ENCODE measurements around the gene RAB8A.

The RAB8A gene

DNA sequence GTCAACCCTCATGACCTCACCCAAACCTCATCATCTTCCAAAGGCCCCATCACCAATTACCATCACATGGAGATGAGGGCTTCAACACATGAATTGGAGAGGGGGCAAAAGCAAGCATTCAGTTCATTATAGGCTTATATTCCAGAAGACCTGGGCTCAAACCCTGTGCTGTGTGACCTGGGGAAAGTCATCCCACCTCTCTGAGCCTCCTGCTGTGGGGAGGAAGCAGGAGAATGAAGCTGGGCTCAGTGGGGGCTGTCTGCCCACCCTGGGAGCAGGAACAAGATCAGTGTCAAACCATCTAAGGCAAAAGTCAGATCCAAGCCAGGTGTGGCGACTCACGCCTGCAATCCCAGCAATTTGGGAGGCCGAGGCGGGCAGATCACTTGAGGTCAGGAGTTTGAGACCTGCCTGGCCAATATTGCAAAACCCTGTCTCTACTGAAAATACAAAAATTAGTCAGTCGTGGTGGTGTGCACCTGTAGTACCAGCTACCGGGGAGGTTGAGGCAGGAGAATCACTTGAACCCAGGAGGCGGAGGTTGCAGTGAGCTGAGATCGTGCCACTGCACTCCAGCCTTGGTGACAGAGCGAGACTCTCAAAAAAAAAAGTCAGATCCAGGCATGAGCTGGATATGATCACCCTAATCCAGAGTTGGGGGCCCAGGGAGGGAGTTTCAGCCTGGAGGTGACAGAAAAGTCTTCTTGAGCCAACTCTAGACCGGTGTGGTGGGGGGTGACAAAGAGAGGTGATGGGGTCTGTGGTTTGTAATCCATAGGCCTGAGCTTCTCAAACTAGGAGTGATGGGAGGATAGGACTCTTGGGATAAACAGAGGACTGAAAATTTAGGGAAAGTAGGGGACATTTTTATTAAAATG lies 37.0 kb upstream of the RAB8A start:
- TF ChIP-seq, protein P1, sequence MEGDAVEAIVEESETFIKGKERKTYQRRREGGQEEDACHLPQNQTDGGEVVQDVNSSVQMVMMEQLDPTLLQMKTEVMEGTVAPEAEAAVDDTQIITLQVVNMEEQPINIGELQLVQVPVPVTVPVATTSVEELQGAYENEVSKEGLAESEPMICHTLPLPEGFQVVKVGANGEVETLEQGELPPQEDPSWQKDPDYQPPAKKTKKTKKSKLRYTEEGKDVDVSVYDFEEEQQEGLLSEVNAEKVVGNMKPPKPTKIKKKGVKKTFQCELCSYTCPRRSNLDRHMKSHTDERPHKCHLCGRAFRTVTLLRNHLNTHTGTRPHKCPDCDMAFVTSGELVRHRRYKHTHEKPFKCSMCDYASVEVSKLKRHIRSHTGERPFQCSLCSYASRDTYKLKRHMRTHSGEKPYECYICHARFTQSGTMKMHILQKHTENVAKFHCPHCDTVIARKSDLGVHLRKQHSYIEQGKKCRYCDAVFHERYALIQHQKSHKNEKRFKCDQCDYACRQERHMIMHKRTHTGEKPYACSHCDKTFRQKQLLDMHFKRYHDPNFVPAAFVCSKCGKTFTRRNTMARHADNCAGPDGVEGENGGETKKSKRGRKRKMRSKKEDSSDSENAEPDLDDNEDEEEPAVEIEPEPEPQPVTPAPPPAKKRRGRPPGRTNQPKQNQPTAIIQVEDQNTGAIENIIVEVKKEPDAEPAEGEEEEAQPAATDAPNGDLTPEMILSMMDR (IDR thresholded peaks at IDR 0.05; ENCODE audit: low read depth, low read length, missing control alignments) = no peak
- DNase-seq (ENCODE audit: low read depth) = no peak
- H3K4me3 ChIP-seq (ENCODE audit: low read depth, low read length) = no peak overlapping the region; the same call in 1 of the 2 replicates

DNA sequence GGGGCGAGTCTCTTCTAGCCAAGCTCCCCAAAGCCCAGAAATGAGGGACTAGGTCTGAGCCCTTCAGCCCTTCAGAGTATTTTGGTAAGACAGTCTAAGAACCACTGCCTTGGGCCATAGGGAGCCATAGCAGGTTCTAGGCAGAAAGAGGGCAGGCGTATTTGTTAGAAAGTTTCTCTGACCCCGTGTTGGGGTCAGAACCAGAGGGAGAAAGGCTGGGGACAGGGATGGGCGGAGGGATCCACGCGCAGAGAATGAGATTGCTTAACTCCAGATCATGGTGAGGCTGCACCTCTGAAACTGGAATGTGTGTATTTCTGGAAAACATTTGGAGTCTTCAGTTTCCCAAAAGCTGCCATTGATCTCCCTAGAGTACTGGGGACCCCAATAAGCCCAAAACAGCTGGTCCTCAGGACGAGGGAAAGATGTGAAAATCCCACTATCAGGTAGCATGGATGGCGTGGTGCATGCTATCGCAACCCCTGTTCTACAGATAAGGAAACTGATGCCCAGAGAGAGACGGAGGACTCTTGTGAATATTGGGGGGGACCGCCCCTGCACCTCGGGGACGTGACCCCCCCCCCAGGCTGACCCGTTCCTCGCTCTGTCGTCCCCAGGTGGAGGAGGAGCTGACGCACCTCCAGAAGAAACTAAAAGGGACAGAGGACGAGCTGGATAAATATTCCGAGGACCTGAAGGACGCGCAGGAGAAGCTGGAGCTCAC lies 36.1 kb upstream of the RAB8A start:
- peak overlapping the region; percentile 77 for H3K4me3 ChIP-seq (ENCODE audit: low read depth, low read length)
- TF ChIP-seq, protein P1 (IDR thresholded peaks at IDR 0.05; ENCODE audit: low read depth, low read length, missing control alignments) = no peak
- DNase-seq (ENCODE audit: low read depth) = no peak

DNA sequence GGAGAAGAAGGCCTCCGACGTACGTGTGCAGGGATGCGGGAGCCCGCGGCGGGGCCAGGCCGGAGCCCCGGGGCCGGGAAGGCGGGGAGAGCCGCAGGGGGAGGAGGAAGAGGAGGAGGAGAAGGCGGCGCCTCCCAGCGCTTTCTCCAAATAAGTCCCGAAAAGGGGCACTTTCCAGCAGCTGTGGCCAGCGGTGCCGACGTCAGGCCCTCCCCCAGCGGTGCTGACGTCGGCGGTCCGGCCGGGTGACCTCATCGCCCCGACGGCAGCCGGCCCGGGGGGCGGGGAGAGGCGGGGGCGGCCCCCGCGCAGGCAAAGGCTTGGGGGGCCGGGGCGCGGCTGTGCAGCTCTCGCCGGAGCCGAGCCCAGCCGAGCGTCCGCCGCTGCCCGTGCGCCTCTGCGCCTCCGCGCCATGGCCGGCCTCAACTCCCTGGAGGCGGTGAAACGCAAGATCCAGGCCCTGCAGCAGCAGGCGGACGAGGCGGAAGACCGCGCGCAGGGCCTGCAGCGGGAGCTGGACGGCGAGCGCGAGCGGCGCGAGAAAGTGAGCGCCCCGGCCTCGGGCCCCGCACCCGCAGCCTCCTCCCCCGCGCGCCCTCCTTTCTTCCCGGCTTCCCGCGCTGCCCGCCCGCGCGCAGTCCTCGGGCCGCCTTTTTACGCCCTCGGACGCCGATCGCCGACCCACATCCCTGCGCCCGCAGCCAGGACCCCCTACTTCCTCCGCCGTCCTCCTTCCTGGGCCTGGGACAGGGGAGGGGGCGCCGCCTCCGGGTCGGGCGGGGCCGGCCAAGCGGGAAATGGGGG lies 35.3 kb upstream of the RAB8A start, which contains the start of gene TPM4:
Gene TPM4 (plus strand): TSS at position 342 of the 804 bp plus-strand sequence. CDS start 71 bp downstream, at position 413.
- DNase-seq (ENCODE audit: low read depth) = peak; percentile 78
- TF ChIP-seq, protein P1 (IDR thresholded peaks at IDR 0.05; ENCODE audit: low read depth, low read length, missing control alignments) = no peak
- peak within 1 kb of the TSS; percentile 77 for H3K4me3 ChIP-seq (ENCODE audit: low read depth, low read length)

DNA sequence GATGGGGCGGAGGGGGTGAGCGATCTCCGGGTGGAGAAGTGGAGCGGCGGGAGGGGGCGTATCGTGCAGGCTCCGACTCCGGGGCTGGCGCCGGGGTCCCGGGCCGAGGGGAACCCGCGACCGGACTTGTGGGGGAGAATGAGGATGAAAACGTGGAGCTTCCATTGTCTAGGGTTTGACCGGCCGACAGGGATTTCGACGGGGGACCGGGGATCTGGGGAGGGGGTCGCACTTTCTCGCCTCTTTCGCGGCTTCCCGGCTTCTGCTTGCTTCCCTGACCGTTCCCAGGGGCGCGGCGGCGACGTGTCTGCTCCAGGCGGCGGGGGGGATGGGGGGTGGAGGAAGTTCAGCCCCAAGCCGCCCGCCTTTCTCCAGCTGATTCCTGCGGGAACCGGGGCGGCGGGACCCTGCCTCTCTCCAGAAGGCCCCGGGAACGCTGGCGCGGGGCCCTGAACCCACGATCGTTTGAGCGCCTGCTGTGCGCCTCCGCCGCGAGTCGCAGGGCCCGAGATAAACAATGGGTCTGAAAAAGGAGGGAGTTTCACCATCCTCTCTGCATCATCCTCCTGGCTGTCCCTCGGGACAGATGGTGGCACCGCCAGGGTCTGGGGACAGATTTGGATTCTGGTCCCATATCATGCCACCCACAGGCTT lies 34.6 kb upstream of the RAB8A start:
- TF ChIP-seq, protein P1 (IDR thresholded peaks at IDR 0.05; ENCODE audit: low read depth, low read length, missing control alignments) = no peak
- peak overlapping the region; percentile 77 for H3K4me3 ChIP-seq (ENCODE audit: low read depth, low read length)
- no peak for DNase-seq (ENCODE audit: low read depth)

DNA sequence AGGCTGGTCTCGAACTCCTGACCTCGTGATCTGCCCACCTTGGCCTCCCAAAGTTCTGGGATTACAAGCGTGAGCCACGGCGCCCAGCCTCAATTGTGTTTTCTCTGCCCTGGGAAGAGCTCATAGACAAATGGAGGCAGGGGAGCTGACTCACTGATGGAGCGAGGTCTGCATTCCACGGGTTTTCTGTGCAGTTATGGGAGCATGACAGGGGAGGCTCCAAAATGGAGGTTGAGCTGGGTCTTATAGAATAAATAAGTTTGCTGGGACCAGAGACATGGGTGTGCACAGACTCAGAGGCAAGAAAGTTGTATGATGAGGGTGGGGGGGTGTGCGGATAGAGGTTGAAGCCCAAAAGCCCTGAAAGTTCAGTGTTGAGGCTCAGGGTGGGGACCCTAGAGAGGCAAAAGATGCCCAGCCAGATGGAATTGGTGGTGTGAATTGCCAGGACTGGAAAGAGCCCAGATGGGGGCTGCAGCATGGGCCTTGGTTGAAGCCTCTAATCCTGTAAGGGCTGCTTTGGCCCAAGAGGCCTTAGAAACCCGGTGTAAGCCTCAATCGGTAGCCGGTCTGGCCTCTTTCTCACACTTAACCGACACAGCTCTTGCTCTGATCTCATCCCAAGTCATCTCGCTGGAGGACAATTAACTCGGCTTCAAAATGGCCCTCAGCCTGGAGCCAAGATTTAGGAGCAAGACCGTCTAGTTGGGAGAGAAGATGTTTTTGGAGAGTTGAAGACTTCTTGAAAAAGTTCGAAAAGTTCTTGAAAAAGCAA lies 33.5 kb upstream of the RAB8A start:
- DNase-seq (ENCODE audit: low read depth) = no peak
- peak overlapping the region; percentile 77 for H3K4me3 ChIP-seq (ENCODE audit: low read depth, low read length)
- TF ChIP-seq, protein P1 (IDR thresholded peaks at IDR 0.05; ENCODE audit: low read depth, low read length, missing control alignments) = no peak
